ENCODE data around the gene C19orf85.
"Not testable (repeated sequence)": the region's sequence is repeated elsewhere in the genome, so short reads cannot be mapped to it uniquely, and the experiment has no call there.

The C19orf85 gene

DNA sequence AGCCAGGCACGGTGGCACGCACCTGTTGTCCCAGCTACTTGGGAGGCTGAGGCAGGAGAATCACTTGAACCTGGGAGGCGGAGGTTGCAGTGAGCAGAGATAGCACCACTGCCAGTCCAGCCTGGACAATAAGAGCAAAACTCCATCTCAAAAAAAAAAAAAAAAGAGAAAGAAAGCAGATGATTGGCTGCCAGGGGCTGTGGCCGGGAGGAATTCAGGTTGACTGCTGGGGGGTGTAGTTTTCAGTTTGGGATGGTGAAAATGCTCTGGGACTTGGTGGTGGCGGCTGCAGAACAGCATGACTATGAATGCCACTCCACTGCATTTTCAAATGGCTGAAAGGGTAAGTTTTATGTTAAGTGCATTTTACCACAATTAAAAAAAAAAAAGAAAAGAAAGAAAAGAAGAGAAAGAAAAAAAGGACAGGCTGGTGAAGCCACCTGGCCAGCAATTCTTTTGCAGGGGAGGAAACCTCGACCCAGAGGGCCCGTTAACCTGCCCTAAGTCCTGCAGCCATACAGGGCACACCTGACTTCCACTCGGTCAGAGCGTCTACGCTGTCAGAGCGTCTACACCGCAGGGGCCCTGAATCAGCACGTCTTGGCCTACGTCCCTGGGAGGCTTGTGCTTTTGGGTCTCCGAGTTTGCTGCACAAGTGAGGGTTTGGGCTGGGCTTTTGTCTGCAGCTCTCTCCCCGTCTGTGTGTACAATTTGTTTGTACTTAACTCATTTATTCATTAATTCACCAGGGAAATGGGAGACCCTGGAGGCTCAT lies 6.7 kb downstream of the C19orf85 start:
- no peak for DNase-seq (ENCODE audit: low spot score)

DNA sequence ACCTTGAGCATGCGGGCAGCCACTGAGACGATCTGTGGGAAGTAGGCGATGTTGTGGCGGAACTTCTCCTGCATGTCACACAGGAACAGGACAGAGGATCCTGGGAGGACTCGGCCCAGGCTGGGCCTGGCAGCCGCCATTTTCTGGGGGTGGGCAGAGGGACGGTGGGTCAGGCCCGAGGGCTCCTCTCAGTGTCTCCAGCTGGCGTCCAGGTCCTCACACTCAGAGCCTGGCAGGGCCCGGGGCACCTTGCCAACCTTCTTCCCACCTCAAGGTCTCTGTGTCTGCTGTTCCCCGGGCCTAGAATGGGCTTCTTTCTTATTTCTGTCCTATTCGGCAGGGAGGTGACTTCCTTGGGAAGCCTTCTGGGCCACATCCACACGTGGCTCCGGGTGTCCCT lies 8.2 kb downstream of the C19orf85 start:
- DNase-seq (ENCODE audit: low spot score): no peak

DNA sequence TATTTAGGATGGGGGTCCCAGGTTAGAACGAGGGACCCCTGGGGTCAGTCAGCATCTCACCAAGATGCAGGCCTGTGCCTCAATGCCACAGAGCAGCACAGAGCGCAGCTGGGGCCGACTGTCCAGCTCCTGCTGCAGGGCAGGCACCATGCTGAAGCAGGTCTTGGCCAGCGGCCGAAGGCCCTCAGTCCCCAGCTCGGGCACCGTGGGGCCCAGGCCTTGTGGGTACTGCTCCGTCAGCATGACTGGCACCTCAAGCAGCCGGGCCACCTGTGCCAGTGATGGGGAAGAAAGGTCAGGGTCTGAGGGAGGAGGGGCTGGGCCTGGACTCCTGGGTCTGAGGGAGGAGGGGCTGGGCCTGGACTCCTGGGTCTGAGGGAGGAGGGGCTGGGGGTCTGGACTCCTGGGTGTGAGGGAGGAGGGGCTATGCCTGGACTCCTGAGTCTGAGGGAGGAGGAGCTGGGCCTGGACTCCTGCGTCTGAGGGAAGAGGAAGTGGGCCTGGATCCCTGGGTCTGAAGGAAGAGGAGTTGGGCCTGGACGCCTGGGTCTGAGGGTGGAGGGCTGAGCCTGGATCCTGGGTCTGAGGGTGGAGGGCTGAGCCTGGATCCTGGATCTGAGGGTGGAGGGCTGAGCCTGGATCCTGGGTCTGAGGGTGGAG lies 8.8 kb downstream of the C19orf85 start:
- DNase-seq (ENCODE audit: low spot score): no peak

GRCh38 chr19:55454787-55455243 lies 9.7 kb downstream of the C19orf85 start:
- DNase-seq (ENCODE audit: low spot score): peak; percentile 70

DNA sequence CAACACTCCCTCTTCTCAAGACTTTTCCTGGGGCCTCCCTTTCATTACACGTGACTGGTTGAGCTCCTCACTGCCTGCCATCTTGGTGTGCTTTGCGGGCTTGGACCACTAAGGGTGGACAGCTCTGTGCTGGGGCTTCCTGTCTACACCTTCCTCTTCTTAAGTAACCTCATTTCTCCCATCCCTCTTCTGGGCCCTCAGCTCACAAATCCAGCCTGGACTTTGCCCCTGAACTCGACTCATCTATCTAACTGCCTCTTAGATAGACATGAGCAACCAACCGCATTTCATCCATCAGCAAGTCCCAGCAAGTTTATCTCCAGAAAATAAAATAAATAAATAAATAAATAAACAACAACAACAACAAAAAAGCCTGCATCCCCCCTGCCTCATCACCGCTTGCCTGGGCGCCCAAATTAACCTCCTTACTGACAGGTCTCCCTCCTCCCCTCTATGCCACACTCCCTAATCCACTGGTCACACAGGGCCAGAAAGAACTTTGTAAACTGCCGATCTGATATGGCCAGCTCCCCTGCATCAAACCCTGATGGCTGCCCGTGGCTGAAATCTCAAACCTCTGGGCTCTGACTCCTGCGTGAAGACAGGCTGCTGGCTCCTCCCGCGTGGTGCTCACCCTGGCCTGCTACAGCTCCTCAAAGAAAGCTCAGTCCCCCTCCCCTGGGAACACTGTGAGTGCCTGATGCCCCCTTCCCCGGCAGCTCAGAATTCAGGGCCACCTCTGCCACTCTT lies 10.9 kb downstream of the C19orf85 start:
- DNase-seq (ENCODE audit: low spot score): no peak

- peak; percentile 84 for DNase-seq (ENCODE audit: low spot score)
Observed at GRCh38 chr19:55452749-55453346, 11.7 kb downstream of the C19orf85 start.

DNA sequence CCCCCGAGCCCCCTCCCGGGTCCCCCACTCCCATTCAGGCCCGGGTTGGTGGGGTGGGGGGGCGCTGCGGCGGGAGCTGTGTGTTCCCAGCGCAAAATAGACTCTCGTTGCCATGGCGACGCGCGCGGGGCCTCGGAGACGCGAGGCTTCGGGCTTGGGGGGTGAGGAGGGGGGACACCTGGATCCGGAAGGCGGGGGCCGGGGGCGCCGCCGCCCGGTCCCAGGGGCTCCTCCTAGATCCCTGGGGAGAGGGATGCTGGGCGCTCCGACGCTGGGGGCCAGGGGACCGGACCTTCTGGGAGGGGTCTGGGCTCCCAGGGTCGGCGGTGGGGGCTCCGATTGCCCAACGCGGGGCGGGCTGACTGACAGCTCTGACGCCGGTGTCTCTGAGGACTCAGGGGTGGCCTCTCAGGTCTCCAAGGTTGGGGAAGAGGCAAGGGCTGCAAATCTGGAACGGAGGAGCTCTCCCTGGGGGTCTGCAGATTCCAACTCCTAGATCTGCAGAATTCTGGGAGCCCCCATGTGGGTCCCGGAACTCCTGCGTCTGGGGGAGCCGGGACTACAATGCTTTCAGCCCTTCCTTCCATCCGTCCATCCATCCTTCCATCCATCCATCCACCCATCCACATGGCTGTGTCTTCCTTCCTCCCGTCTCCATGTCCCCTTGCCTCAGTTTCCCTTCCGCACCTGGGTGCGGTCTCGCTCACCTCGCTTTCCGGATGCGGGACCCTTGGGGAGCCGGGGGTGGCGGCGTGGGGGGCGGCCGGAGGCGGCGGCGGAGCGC lies 12.4 kb downstream of the C19orf85 start:
- DNase-seq (ENCODE audit: low spot score): no peak

GRCh38 chr19:55451163-55451964 lies 13.2 kb downstream of the C19orf85 start:
- DNase-seq (ENCODE audit: low spot score): no peak

DNA sequence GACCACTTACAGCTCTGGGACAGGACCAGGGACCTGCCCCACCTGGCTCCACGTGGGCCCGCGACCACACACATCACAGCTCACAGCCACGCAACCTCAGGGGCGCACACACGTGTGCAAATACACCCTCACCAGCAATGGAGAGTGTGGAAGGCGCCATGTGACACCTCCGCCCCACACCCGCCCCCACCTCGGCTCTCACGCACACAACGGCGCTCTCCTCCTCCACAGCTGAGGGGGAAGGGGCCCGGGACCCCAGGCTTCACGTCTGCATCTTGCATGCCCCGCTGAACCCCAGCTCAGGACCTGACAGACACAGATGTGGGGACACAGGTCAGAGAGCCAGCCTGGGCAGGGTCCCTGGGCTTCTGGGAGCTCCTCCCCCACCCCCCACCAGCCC lies 15.1 kb downstream of the C19orf85 start:
- no peak for DNase-seq (ENCODE audit: low spot score)

DNA sequence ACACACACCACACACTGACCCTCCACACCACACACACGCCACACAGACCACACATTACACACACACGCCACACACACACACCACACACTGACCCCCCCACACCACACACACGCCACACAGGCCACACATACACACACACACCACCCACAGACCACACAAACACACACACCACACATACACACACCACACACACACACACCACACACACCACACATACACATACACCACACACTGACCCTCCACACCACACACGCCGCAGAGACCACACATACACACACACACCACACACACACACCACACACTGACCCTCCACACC lies 16.4 kb downstream of the C19orf85 start:
- not testable (repeated sequence) for DNase-seq (ENCODE audit: low spot score)

DNA sequence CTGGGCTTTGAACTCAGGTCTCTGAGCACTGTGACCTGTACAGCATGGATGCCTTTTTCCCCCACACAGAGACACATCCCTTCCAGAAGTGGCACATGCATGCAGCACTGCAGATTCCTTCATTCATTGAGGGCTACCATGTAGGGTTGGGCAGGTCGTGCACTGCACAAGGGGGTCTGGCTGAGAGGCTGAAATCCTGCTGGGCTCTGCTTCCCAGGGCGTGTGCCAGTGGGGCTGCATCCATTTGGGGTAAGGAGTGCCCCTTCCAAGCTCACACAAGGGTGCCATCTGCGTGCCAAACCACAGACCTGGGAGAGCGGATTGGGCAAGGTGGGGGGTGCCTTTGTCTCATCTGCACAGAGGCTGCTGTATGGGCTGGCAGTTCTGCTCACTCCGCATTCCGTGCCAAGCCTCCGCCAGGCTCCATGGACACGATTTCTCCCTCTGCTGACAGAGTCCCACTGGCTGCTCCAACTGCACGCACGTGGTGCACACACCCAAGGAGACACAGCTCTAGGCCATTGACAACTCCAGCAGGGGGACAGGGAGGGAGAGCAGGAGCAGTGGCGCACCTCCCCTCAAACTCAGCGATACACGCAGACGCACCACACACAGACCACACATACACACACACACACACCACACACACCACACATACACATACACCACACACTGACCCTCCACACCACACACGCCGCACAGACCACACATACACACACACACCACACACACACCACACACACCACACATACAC lies 17.0 kb downstream of the C19orf85 start:
- peak; percentile 46 for DNase-seq (ENCODE audit: low spot score)

- no peak for DNase-seq (ENCODE audit: low spot score)
Observed at GRCh38 chr19:55446060-55446459, 18.5 kb downstream of the C19orf85 start.

DNA sequence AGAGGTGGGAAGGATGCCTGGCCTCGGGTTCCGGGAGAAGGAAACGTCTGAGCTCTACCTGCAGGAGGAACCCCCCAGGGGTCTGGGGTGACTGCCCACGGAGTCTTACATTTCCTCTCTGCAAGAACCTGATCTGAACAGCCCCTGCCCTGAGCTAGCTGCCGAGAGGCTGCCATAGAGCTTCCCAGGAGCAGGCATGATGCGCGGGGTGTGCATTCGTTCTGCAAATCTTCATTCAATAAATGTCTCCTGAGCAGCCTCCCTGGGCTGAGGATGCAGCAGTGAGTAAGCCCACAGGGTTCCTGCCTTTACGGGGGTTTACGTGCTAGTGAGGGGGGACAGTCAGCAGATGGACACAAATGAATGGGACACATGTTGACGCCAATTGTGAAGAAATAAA lies 19.9 kb downstream of the C19orf85 start:
- no peak for DNase-seq (ENCODE audit: low spot score)

- DNase-seq (ENCODE audit: low spot score): peak; percentile 86
Observed at GRCh38 chr19:55443824-55444480, 20.6 kb downstream of the C19orf85 start.

DNA sequence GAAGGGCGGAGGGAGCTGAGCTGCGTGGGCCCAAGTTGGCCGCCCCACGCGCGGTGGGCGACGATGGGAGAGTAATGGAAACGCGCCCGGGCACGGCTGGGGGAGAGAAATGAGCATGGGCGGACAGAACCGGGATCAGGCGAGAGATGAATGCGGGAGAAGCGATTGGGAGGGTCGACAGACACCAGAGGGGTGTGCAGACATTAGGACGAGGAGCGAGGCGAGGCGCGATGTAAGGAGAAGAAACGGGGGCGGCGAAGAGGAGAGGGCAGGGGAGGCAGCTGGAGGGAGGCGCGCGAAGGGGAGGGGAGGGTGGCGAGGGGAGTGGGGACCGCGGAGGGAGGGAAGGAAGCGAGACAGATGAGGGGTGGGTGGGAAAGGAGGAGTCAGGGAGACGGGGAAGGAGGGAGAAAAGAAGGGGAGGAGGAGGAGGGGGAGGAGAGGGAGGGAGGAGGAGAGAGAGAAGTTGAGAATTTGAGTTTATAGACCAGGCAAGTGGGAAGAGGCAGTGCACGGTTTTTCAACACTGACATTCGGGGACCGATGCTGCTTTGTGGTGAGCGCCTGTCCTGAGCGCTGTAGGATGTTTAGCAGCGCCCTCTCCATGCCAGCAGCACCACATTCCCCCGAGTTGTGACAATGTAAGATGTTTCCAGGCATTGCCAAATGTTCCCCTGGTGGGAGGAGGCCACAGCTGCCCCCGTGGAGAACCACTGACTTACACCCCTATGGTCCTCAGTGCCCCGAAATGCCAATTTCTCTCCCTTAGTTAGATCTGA lies 21.3 kb downstream of the C19orf85 start, which contains the start of gene SHISA7:
Gene SHISA7 (minus strand): TSS at position 256 of the 779 bp plus-strand sequence. CDS start 437 bp downstream, outside the sequence.
- peak; percentile 61 for DNase-seq (ENCODE audit: low spot score)

GRCh38 chr19:55442372-55442961 lies 22.1 kb downstream of the C19orf85 start:
- DNase-seq (ENCODE audit: low spot score): peak; percentile 54

DNA sequence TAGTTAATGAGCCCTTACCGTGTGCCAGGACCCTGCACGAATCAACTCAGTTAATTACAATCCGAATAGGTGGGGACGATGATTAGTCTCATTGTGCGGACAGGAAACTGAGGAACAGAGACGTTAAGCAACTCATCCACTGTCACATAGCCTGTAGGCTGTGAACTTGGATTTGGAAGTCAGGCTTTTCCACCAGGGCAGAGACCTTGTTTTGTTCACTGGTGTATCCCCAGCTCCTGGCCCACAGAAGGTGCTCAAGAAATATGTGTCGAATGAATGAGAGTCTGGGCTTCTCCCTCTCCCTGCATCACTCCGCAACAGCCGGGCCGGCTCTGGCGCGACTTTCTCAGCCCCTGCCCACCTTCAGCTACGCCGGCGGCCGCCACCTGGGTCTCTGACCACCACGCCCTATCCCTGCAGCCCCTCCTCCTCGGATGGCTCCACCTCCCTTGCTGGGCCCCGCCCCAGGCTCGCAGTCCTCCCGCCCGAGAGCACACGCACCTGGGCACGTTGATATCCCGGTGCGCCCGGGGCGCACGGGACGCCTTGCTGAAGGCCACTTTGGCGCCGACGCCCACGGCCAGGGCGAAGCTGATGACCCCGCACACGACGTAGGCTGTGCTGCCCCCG lies 22.7 kb downstream of the C19orf85 start:
- DNase-seq (ENCODE audit: low spot score): peak; percentile 73

DNA sequence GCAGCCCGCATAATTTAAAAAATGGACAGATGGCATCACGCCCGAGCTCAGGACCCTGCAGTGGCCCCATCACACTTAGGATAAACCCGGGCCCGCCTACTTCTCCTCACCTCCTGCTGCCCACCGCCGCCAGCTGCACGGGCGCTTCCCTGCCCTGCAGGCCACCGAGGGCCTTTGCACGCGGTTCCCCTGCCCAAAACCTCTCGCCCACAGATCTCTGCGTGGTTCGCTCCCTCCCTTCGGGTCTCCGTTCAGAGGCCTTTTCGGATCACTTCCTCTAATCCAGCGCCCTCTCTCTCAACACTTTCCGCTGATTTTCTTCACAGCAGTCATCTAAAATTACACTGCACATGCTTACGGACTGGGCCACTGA lies 23.2 kb downstream of the C19orf85 start:
- no peak for DNase-seq (ENCODE audit: low spot score)
